ENCODE measurements around the gene ATP11B. TPM values are rescaled to one million over a fixed set of nuclear protein-coding genes. Genes with fewer than 3 reads are reported as not detected.

The ATP11B gene
- total RNA-seq, 1 experiment from 2014 or later: 58.1 TPM

- TF ChIP-seq, protein P1, sequence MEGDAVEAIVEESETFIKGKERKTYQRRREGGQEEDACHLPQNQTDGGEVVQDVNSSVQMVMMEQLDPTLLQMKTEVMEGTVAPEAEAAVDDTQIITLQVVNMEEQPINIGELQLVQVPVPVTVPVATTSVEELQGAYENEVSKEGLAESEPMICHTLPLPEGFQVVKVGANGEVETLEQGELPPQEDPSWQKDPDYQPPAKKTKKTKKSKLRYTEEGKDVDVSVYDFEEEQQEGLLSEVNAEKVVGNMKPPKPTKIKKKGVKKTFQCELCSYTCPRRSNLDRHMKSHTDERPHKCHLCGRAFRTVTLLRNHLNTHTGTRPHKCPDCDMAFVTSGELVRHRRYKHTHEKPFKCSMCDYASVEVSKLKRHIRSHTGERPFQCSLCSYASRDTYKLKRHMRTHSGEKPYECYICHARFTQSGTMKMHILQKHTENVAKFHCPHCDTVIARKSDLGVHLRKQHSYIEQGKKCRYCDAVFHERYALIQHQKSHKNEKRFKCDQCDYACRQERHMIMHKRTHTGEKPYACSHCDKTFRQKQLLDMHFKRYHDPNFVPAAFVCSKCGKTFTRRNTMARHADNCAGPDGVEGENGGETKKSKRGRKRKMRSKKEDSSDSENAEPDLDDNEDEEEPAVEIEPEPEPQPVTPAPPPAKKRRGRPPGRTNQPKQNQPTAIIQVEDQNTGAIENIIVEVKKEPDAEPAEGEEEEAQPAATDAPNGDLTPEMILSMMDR (IDR thresholded peaks at IDR 0.05; ENCODE audit: insufficient read depth in 1 of 2, low read depth in 1 of 2, low read length in 1 of 2, severe bottlenecking in 1 of 2, unreplicated experiment in 1 of 2): no peak
- intact Hi-C loops (cut with micrococcal nuclease; ENCODE audit: unreplicated experiment): no loop called here
- H3K36me3 Mint-ChIP-seq (ENCODE audit: insufficient read depth, unreplicated experiment): no peaks in the 10 kb centered on the region
- ChIA-PET POLR2A (no interaction called here), CTCF (no interaction called here)
- H3K36me3 ChIP-seq (ENCODE audit: control insufficient read depth, insufficient read depth, low read length): no peaks in the 10 kb centered on the region
- H3K27me3 ChIP-seq (replicated peaks; ENCODE audit: control insufficient read depth, insufficient read depth, low read length): no peaks in the 10 kb centered on the region
- DNase-seq: no peak
- no peak overlapping the region for H3K4me3 Mint-ChIP-seq (ENCODE audit: unreplicated experiment)
- H3K9me3 ChIP-seq: peaks cover 10% of the 10 kb centered on the region; the same call in 1 of the 2 replicates
- H3K4me3 ChIP-seq (ENCODE audit: low read depth, low read length): no peak overlapping the region
- no TSS peak for BruUV-seq (replicated peaks)
- no peaks in the 10 kb centered on the region for H3K4me1 Mint-ChIP-seq (ENCODE audit: low read depth, unreplicated experiment)
- no peaks in the 10 kb centered on the region for H3K27me3 Mint-ChIP-seq (ENCODE audit: insufficient read depth, unreplicated experiment)
- no peak overlapping the region for H3K27ac Mint-ChIP-seq (ENCODE audit: unreplicated experiment)
- no peaks in the 10 kb centered on the region for H3K4me1 ChIP-seq
- no peaks in the 10 kb centered on the region for H3K9me3 Mint-ChIP-seq (ENCODE audit: unreplicated experiment)
Observed at GRCh38 chr3:182935803-182936202, 142.5 kb downstream of the ATP11B start.

DNA sequence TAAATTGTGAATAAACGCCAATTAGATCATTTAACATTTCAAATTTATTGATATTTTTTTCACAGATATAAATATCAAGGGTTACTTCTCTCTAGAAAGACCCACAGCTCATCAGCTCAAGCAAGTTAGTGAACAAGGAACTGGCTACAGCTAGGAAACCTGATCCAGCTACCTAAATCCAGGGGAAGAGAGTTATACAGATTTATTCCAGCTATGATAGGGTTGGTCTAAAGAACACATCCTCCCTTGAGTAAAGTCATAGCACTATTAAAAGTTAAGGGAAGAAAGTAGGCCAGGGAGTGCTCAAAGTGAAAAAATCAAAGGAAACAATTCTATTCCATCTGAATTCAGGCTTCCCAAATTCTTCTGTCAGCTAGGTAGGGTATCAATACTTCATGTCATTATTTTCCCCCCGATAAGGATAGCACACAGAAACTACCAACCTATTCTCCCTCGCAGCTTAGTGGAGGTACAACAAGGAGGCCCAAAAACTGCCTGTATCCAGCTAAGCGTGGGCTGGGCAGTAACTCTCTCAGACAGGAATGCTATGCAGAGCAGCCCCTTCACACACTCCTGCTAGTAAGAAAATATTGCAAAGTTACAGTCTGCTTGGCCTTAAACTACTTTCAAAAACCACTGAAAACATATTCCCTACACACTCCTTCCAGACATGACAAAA, 143.1 kb downstream of the ATP11B start:
- Mint-ChIP-seq H3K4me3 (ENCODE audit: unreplicated experiment) (no peak overlapping the region), H3K27ac (ENCODE audit: unreplicated experiment) (no peak overlapping the region), H3K9me3 (ENCODE audit: unreplicated experiment) (no peaks in the 10 kb centered on the region), H3K27me3 (ENCODE audit: insufficient read depth, unreplicated experiment) (no peaks in the 10 kb centered on the region), H3K36me3 (ENCODE audit: insufficient read depth, unreplicated experiment) (no peaks in the 10 kb centered on the region), H3K4me1 (ENCODE audit: low read depth, unreplicated experiment) (no peaks in the 10 kb centered on the region)
- BruUV-seq (replicated peaks): no TSS peak
- TF ChIP-seq, protein P1 (IDR thresholded peaks at IDR 0.05; ENCODE audit: insufficient read depth in 1 of 2, low read depth in 1 of 2, low read length in 1 of 2, severe bottlenecking in 1 of 2, unreplicated experiment in 1 of 2): no peak
- no peak for DNase-seq
- CTCF ChIA-PET: no interaction called here
- no peaks in the 10 kb centered on the region for H3K4me1 ChIP-seq
- no peak overlapping the region for H3K4me3 ChIP-seq (ENCODE audit: low read depth, low read length)
- H3K9me3 ChIP-seq: peaks cover 10% of the 10 kb centered on the region; the same call in 1 of the 2 replicates
- POLR2A ChIA-PET: no interaction called here
- H3K36me3 ChIP-seq (ENCODE audit: control insufficient read depth, insufficient read depth, low read length): no peaks in the 10 kb centered on the region
- H3K27me3 ChIP-seq (replicated peaks; ENCODE audit: control insufficient read depth, insufficient read depth, low read length): no peaks in the 10 kb centered on the region
- intact Hi-C loops (cut with micrococcal nuclease; ENCODE audit: unreplicated experiment): no loop called here

DNA sequence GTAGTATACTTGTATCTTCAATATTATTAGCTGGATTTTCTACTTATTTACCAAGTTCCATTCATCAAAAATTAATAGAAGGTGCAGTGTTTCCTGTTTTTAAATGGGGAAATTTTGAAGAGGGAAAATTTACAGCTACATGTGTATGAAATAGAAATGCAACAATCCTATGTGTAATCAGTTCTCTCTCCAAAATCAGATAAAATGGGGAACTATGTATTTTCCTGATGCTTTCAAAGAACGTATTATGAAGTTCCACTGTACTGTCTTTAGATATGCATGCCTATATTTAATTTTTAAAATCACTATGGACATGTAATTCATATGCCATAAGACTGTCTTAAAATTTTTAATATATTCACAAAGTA, 143.6 kb downstream of the ATP11B start:
- no peaks in the 10 kb centered on the region for H3K4me1 Mint-ChIP-seq (ENCODE audit: low read depth, unreplicated experiment)
- no peak for DNase-seq
- no peaks in the 10 kb centered on the region for H3K36me3 ChIP-seq (ENCODE audit: control insufficient read depth, insufficient read depth, low read length)
- H3K4me1 ChIP-seq: no peaks in the 10 kb centered on the region
- no peak overlapping the region for H3K27ac Mint-ChIP-seq (ENCODE audit: unreplicated experiment)
- no peaks in the 10 kb centered on the region for H3K36me3 Mint-ChIP-seq (ENCODE audit: insufficient read depth, unreplicated experiment)
- no peaks in the 10 kb centered on the region for H3K27me3 Mint-ChIP-seq (ENCODE audit: insufficient read depth, unreplicated experiment)
- no peak overlapping the region for H3K4me3 ChIP-seq (ENCODE audit: low read depth, low read length)
- no peak overlapping the region for H3K4me3 Mint-ChIP-seq (ENCODE audit: unreplicated experiment)
- H3K9me3 Mint-ChIP-seq (ENCODE audit: unreplicated experiment): no peaks in the 10 kb centered on the region
- H3K9me3 ChIP-seq: peaks cover 10% of the 10 kb centered on the region; the same call in 1 of the 2 replicates
- intact Hi-C loops (cut with micrococcal nuclease; ENCODE audit: unreplicated experiment): no loop called here
- BruUV-seq (replicated peaks): no TSS peak
- H3K27me3 ChIP-seq (replicated peaks; ENCODE audit: control insufficient read depth, insufficient read depth, low read length): no peaks in the 10 kb centered on the region
- CTCF ChIA-PET: no interaction called here
- POLR2A ChIA-PET: no interaction called here
- TF ChIP-seq, protein P1 (IDR thresholded peaks at IDR 0.05; ENCODE audit: insufficient read depth in 1 of 2, low read depth in 1 of 2, low read length in 1 of 2, severe bottlenecking in 1 of 2, unreplicated experiment in 1 of 2): no peak
